Measurements from ENCODE around the gene NKX3-2.

DNA sequence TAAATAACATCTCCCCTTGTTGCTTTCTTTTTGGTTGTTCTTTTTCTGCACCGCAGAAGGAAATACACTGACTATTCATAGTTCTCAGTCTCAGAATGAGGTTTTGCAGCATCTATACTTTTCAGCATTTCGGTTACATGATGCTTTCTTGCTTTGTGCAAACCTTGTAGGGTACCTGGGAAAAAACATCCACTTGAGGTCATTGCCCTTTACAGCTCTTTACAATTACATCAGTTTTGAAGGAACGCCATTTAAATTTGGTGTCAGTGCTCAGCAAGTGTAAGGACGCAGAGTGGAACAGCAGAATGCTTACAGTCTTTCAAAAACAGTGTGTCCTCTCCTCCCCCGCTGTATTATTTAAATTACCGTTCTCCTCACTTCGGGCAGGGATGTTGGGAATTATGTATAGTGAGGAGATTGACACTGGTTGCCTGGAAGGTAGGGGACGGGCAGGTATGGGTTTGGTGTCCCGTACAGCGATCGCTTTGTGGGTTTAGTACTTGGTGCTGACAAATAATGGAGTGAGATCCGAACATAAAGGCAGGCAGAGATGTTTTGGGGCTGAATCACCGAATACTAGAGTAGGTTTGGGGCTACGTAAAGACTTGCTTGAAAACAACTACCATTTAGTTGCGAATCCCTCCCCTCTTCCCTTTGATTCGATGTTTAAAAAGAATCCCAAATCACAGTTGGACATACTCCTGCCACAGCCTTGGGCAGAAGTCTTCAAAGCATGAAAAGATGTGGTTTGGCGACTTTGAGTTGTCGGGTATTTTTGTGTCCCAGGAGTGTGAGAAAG lies 2.0 kb upstream of the NKX3-2 start:
- TF ChIP-seq ZNF8 (CRISPR knock-in tag; IDR thresholded peaks at IDR 0.05) (no peak), PPARA (CRISPR knock-in tag; IDR thresholded peaks at IDR 0.05; ENCODE audit: borderline replicate concordance) (no peak), ZFP30 (CRISPR knock-in tag; IDR thresholded peaks at IDR 0.05) (no peak), ZFP3 (CRISPR knock-in tag; IDR thresholded peaks at IDR 0.05) (no peak), OSR1 (CRISPR knock-in tag; IDR thresholded peaks at IDR 0.05) (no peak), RARB (CRISPR knock-in tag; IDR thresholded peaks at IDR 0.05) (no peak), TCF4 (CRISPR knock-in tag; IDR thresholded peaks at IDR 0.05; ENCODE audit: borderline replicate concordance) (no peak)
- TF ChIP-seq, protein P1, sequence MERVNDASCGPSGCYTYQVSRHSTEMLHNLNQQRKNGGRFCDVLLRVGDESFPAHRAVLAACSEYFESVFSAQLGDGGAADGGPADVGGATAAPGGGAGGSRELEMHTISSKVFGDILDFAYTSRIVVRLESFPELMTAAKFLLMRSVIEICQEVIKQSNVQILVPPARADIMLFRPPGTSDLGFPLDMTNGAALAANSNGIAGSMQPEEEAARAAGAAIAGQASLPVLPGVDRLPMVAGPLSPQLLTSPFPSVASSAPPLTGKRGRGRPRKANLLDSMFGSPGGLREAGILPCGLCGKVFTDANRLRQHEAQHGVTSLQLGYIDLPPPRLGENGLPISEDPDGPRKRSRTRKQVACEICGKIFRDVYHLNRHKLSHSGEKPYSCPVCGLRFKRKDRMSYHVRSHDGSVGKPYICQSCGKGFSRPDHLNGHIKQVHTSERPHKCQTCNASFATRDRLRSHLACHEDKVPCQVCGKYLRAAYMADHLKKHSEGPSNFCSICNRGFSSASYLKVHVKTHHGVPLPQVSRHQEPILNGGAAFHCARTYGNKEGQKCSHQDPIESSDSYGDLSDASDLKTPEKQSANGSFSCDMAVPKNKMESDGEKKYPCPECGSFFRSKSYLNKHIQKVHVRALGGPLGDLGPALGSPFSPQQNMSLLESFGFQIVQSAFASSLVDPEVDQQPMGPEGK (CRISPR knock-in tag; IDR thresholded peaks at IDR 0.05; ENCODE audit: borderline replicate concordance), result no peak
